Measurements from ENCODE around the gene CYTH2.

The CYTH2 gene

DNA sequence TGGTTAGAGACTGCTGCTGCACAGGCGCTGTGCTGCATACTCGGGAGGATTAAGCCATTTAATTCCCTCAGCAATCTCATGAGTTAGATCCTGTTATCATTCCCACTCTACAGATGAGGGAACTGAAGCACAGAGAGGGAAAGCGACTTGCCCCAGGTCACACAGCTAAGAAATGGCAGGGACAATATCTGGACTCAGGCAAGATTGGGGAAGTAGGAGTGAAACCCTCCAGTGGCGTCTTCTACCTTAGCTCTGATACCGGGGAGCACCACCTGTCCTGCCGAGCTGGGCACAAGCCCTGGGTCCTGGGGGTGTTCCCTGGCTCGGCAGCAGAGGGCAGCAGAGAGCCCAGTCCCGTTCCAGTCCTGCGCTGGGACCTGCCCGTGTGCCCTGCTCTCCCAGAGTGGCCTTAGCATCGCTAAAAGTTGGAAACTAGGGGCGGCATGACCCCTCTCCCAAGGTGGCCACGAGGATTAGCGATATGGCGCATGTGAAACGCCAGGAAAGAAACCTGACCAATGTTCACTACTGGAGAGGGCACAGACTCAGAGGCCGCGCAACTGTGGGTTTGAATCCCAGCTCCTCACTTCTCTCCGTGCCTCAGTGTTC is 20.5 kb downstream of the CYTH2 start:
- peak; percentile 80 for DNase-seq
- in situ Hi-C loops (cut with MboI; ENCODE audit: low pct_unique_long_range_greater_than_20kb, low sequenced_read_pairs) = no loop called here

DNA sequence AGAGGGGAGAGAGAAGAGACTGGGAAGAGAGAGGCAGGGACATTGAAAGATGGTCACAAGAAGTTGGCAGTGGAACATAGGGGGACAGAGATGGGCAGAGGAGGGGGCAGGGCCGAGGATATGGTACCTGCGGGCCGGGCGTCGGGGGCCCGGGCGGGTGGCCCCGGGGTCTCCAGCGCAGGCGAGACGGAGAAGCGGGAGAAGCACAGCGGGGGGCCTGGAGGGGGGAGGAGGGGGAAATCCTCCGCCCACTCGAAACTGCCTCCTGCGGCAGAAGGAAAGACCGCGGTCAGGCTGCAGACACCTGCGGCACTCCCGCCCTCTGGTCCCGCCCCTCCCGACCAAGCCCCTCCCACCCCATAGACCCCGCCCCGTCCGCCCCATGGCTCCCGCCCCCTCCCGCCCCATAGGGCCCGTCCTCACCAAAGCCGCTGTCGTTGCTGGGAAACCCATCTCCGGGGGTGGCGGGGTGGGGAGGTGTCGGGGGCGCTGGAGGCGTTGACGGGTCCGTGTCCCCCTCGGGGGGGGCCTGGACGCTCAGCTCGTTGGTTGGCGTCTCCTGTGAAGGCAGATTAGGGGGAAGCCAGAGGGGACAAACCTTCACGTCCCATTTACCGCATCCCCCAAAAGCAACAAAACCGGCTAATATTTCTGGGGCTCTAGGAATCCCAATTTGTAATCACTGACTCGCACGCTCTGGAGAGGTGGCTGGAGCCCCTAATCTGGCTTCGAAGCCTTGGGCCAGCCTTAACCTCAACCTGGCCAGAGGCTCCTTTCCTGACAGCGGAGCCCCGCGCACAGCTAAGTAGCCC is 22.0 kb downstream of the CYTH2 start:
- DNase-seq = no peak
- in situ Hi-C loops (cut with MboI; ENCODE audit: low pct_unique_long_range_greater_than_20kb, low sequenced_read_pairs) = no loop called here

DNA sequence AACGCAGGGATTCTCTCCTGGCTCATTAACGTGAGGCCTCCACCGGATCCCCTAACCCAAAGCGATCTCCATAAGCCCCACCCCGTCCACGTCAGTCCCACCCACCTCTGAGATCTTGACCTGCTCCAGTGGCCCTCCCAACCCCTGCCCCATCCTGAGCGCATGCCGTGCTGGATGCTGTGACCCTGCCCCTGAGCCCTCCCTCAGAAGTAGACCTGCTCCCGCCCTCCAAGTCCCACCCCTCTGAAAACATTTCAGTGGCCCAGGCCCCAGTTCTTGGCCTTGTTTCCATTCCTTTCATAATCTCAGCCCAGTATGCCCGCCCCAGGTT is 22.6 kb downstream of the CYTH2 start:
- DNase-seq = no peak
- in situ Hi-C loops (cut with MboI; ENCODE audit: low pct_unique_long_range_greater_than_20kb, low sequenced_read_pairs) = no loop called here

DNA sequence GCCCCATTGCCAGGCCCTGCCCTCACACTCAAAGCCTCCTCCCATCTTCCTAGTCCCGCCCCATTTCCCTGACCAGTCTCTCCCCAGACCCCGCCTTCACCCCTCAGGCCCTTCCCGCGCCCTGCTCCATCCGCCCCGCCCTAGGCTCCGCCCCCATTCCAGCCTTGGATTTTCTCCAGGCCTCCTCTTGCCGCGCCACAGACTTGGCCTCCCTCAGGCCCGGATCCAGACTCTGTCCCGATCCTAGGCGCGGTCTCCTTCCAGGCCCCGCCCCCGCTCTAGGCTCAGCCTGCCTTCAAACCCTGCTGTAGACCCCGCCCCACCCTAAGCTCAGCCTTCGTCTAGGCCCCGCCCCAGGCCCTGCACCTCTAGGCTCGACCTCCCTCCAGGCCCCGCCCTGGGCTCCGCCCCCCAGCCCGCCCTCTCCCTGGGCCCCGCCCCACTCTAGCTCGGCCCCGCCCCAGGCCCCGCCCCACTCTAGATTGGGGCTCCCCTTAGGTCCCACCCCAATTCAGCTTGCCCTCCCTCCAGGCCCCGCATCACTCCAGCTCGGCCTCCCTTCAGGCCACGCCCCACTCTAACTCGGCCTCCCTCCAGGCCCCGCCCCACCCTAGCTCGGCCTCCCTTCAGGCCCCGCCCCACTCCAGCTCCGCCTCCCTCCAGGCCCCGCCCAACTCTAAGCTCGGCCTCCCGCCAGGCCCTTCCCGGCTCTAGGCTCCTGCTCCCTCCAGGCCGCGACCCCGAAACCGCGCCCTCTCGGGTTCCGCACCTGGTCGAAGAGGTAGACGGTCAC is 24.0 kb downstream of the CYTH2 start:
- DNase-seq = peak; percentile 96
- in situ Hi-C loops (cut with MboI; ENCODE audit: low pct_unique_long_range_greater_than_20kb, low sequenced_read_pairs) = no loop called here

DNA sequence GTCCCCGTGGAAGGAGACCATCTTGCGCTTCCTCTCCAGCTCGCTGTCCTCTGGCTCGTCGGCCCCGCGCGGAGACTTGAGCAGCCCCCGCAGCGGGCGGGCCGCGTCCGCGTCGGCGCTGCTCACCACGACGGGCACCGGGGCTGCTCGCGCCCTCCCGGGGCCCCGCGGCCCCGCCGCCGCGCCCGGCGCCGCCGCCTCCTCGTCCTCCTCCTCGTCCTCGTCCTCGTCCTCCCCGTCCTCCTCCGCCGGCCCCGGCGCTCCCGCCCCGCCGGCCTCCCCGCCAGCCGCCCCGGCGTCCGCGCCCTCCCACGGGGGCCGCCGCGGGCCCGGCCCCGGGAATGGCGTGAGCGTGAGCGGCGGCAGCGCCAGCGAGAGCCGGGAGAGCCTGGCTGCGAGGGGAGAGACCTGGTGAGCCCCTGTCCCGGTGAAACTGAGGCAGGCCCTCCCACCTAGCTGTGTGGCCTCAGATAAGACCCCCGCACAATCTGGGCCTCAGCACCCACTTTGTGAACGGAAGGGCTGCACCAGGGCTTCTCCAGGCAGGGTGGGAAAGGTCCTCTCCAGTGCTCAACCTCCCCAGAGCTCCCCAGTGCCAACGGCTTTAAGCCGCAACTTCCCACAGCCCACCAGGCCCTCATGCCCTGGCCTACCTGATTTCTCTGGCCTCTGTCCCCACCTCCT is 24.7 kb downstream of the CYTH2 start:
- DNase-seq = no peak
- in situ Hi-C loops (cut with MboI; ENCODE audit: low pct_unique_long_range_greater_than_20kb, low sequenced_read_pairs) = no loop called here

DNA sequence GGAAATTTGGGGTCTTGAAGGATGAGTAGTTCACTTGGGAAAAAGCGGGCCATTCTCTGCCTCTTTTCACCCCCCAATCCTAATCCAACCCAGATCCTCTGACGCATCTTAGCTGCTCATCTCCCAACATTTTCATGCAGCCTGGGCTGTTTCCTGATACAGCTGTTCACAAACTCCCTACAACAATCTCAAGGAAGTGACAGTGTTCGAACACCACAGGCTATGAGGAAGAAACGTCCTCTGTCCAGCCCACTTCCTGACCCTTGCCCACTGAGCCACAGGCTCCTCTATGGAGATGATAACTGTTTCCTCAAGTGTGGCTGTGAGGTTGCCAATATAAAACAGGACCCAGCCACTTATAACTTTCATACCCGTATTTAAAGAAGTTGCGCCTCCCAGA is 26.2 kb downstream of the CYTH2 start:
- peak; percentile 47 for DNase-seq
- in situ Hi-C loops (cut with MboI; ENCODE audit: low pct_unique_long_range_greater_than_20kb, low sequenced_read_pairs) = no loop called here

DNA sequence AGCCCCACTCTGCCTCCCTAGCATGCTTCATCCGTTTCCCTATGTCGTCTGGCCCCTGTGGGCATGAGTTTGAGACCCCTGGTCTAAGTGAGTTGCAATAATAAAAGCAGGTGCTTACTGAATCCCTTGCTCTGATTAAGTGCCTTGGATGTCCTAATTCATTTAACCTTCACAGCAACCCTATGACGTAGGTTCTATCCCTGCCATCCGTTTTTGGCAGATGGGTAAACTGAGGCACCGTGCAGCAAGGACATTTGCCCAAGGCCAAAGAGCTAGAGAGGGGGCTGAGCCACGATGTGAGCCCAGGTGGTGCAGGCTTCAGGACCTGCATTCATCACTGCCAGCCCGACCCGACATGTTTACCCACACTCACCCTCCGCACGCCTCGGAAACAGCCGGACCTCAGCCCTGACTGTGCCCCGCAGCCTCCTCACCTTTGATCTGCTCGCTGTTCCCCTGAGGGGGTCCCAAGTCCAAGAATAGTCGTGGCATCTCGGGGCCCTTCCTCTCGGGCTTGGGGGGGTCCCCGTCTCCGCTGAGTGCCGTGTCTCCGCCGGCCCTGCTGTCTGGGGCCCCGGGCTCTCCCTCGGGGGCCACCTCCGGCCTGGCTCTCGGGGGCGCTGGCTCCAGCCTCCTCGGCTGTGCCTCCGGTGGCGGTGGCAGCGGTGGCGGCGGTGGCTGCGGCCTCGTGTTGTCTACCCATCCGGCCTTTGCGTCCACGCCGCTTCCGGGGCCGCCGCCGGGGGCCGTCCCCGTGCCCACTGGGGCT is 28.0 kb downstream of the CYTH2 start:
- in situ Hi-C loops (cut with MboI; ENCODE audit: low pct_unique_long_range_greater_than_20kb, low sequenced_read_pairs) = no loop called here
- DNase-seq = no peak

DNA sequence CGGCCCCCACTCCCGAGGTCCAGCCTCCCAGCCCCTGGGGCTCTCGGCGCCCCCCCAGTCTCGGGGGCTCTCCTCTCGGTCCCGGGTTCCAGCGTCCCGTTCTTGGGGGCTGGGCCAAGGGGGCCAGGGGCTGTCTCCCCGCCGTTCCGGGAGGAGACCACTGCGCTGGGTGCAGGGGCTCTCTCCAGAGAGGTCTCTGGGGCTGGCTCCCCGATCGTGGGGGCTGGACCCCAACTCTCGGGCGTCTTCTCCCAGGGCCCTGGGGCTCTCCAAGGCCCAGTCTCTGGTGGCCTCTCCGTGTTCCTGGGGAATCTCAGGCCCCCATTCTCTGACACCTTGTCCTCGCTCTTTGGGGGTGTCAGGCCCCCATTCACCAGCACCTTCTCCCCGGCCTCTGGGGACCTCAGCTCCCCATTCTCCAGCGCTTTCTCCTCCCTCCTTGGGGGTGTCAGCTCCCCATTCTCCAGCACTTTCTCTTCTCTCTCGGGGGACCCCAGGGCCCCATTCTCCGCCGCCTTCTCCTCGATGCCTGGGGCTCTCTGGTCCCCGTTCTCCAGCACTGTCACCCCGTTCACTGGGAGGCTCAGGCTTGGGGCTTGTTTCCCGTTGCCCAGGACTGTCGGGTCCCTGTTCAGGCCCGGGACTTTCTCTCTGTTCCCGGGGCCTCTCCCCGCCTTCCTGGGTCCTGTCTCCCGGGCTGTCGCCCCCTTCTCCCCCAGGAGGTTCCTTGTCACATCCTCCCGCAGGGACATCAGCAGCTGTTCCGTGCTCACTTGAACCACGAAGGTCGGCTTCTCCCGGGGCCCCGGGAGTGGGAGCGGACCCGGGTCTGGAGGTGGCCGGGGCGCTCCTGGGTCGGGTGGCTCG is 28.8 kb downstream of the CYTH2 start:
- in situ Hi-C loops (cut with MboI; ENCODE audit: low pct_unique_long_range_greater_than_20kb, low sequenced_read_pairs) = no loop called here
- DNase-seq = no peak

DNA sequence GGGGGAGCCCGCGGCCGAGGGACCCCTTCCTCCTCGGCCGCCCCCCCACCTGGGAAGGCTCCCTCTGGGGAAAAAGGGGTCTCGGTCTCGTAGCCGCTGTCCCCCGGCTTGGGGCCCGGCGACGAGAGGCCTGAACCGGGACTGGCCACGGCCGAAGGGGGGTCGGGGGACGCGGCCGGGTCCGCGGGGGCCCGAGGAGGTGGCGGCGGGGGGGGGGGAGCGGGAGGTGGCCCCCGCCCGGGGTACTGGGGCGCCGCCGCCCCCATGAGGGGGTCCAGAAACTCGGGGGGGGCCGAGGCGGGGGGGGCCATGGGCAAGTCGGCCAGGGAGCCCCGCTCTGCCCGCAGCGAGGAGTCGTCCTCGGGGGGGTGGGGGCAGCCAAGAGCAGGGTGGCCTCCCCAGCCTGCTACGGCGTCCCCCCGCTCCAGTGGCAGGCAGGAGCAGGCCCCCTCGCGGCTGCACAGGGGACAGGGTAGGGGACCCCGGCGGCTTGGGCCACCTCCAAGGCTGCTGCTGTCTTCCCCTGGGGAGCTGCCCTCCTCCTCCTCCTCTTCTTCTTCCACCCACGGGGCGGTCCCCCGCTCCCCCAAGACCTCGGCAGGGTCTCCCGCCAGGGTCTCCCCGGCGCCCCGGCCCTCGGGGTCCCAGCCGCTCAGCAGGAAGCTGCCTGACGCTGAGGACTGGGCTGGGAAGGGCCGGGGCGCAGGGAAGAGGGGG is 29.6 kb downstream of the CYTH2 start:
- in situ Hi-C loops (cut with MboI; ENCODE audit: low pct_unique_long_range_greater_than_20kb, low sequenced_read_pairs) = no loop called here

DNA sequence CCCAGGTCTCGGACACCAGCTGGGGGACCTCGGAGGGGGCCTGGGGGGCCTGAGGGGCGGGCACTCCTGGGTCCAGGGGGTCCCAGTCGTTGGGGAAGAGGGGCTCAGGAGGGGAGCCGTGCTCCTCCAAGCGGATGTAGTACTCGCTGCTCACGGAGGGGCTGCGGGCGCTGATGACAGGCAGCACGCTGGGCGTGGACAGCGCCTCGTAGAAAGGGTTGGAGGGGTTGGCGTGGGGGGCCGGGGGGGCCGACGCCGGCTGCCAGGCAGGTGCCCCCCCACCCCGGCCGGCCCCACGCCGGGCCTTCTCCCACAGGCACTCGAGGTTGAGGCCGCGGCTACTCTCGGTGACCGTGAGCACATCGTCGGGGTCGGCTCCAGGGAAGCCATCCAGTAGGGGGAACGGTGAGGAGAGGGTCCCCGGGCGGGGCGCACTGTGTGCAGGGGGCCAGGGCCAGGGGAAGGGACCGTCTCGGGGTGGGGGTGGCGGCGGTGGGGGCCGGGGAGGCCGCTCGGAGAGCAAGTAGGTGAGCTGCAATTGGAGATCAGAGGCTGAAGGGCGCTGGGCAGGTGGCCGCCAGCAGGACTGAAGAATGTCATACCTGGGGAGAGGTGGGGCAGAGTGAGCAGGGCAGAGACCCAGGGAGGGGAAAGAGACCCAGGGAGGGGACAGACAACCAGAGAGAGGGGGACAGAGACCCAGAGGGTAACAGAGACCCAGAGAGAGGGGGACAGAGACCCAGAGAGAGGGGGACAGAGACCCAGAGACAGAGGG is 30.3 kb downstream of the CYTH2 start:
- in situ Hi-C loops (cut with MboI; ENCODE audit: low pct_unique_long_range_greater_than_20kb, low sequenced_read_pairs) = no loop called here
- DNase-seq = no peak

More for the DNA sequence above, 29.6 kb downstream of the CYTH2 start:
- DNase-seq = no peak

DNA sequence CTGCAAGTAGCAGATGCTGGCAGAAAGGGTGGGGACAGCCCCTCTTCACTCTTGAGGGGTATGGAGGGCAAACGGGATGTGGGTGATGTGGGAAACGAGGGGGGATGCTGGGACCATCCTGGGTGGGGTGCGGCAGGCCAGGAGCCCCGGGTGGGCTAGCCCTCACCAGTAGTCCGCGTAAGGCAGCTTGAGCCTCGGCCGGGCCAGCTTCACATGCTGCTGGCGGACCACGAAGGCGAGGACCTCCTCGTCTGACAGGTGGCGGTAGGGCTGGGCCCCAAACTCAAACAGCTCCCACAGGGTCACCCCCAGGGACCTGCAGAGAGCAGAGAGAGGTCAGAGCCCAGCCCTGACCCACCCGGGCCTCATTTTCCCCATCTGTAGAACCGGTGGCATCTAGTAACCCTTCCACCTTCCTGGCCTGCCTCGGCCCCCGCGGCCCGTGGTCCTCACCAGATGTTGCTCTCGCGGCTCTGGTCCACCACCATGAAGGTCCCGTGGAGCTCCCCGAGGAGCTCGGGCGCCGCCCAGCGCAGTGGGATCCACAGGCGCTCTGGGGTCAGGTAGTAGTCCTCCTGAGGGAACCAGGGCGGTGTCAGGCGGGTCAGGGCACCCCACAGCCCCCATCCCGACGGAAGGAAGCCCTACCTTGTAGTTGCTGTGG is 31.8 kb downstream of the CYTH2 start:
- in situ Hi-C loops (cut with MboI; ENCODE audit: low pct_unique_long_range_greater_than_20kb, low sequenced_read_pairs) = no loop called here
- DNase-seq = no peak

DNA sequence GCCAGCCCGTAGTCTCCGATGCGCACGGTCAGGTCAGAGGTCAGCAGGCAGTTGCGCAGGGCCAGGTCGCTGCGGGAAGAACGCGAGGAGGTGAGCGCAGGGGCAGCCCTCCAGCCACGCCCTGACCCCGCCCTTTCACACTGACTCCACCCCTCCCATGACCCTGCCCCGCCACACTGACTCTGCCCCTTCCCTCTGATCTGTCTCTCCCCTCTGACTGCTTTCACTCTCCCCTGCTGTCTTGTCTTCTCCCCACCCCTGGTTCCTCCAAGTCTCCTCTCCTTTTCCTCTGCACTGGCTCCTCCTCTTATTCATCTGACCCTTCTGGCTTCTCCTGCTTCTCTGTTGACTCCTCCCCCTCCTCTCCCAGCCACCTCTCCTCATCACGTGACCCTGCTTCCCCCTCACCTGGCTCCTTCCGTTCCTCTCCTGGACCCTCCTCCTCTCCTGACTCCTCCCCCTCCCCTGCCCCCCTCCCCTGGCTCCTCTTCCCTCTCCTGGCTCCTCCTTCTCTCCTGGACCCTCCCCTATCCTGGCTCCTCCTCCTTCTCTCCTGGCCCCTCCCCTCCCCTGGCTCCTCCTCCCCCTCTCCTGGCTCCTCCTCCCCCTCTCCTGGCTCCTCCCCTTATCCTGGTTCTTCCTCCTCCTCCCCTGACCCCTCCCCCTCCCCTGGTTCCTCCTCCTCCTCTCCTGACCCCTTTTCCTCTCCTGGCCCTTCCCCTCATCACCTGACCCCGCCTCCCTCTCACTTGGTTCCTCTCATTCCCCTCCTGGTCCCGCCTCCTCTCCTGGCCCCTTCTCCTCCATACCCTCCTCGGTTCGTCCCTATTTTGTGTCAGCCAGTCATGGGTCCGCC is 32.6 kb downstream of the CYTH2 start:
- peak; percentile 98 for DNase-seq

DNA sequence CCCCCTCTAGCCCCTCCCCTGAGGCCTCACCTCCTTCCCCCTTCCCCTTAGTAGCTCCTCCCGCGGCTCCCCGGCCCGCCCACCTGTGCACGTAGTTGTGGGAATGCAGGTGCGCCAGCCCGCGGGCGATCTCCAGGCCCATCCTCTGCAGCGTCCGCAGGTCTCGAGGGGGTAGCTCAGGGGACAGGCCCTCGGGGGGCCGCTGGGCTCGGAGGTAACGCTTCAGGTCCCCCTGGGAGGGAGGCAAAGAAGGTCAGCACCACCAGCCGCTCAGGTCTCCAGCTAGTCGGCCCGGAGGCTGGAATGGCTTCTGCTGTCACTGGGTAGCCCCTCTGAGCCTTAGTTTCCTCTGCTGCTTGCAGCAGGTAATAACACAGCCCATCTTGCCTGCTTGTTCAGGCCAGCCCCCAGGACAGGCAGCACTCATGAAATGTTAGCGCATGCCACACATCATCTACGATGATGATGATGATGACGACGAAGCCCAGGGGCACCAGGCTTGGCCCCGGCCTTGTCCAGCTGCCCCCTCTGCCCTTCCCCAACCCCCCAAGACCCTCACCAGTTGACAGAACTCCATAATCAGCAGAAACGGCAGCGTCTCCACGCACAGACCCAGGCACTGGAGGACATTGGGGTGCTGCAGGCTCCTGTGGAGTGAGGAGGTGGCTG is 33.3 kb downstream of the CYTH2 start:
- no peak for DNase-seq
- in situ Hi-C loops (cut with MboI; ENCODE audit: low pct_unique_long_range_greater_than_20kb, low sequenced_read_pairs) = no loop called here

More for the DNA sequence above, 32.6 kb downstream of the CYTH2 start:
- in situ Hi-C loops (cut with MboI; ENCODE audit: low pct_unique_long_range_greater_than_20kb, low sequenced_read_pairs) = no loop called here

DNA sequence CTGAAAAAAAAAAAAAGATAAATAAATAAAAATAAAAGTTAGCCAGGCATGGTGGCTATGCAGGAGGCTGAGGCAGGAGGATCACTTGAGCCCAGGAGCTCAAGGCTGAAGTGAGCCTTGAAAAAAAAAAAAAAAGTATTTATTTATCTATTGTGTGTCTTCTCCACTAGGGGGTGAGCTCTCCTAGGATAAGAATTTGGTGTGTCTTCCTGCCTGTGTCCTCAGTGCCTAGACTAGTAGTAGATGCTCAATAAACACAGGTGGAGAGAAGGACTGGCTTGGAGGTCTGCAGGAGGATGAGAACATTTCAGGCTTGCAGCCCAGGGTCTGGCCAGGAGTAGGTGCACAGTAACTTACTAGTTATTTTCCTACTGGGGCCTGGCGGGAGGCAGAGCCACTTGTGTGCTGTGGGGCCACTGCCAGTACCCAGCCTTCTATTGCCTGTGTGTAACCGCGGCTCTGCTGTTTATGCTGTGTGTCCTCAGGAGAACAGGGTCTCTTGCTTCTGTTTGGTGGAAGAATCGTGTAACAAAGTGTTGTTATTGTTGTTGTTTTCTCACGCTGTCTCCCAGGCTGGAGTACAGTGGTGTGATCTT is 37.1 kb downstream of the CYTH2 start:
- DNase-seq = peak; percentile 71
- in situ Hi-C loops (cut with MboI; ENCODE audit: low pct_unique_long_range_greater_than_20kb, low sequenced_read_pairs) = no loop called here
